ENCODE data around the gene SCAPER.

SCAPER gene

GRCh38 chr15:76345880-76346668 lies 559.1 kb downstream of the SCAPER start:
- H3K9ac ChIP-seq (ENCODE audit: low read depth, low read length) = no peak overlapping the region
- peaks cover 95% of the 10 kb centered on the region for H3K27me3 ChIP-seq (ENCODE audit: control insufficient read depth, insufficient read depth, low read length)
- H3K4me3 ChIP-seq (ENCODE audit: low read depth, low read length) = peak overlapping the region; percentile 73
- no peak overlapping the region for H3K27ac ChIP-seq (ENCODE audit: low read depth, low read length)
- H3K9me3 ChIP-seq (ENCODE audit: control insufficient read depth, insufficient read depth, low read length) = no peaks in the 10 kb centered on the region
- H3K4me1 ChIP-seq (ENCODE audit: control insufficient read depth, insufficient read depth, low read length) = peaks cover 16% of the 10 kb centered on the region
- H3K36me3 ChIP-seq (ENCODE audit: control insufficient read depth, insufficient read depth, low read length) = no peaks in the 10 kb centered on the region

- Histone ChIP-seq H3K27me3 (ENCODE audit: control insufficient read depth, insufficient read depth, low read length) (peaks cover 99% of the 10 kb centered on the region), H3K9me3 (ENCODE audit: control insufficient read depth, insufficient read depth, low read length) (no peaks in the 10 kb centered on the region), H3K4me1 (ENCODE audit: control insufficient read depth, insufficient read depth, low read length) (peaks cover 17% of the 10 kb centered on the region), H3K9ac (ENCODE audit: low read depth, low read length) (no peak overlapping the region), H3K27ac (ENCODE audit: low read depth, low read length) (no peak overlapping the region), H3K4me3 (ENCODE audit: low read depth, low read length) (peak overlapping the region; percentile 73), H3K36me3 (ENCODE audit: control insufficient read depth, insufficient read depth, low read length) (no peaks in the 10 kb centered on the region)
Observed at GRCh38 chr15:76345583-76345879, 559.6 kb downstream of the SCAPER start.

GRCh38 chr15:76344893-76345582 lies 560.1 kb downstream of the SCAPER start:
- Histone ChIP-seq H3K27me3 (ENCODE audit: control insufficient read depth, insufficient read depth, low read length) (peaks cover 100% of the 10 kb centered on the region), H3K4me3 (ENCODE audit: low read depth, low read length) (peak overlapping the region; percentile 73; the same call in 1 of the 2 replicates), H3K4me1 (ENCODE audit: control insufficient read depth, insufficient read depth, low read length) (peaks cover 22% of the 10 kb centered on the region), H3K36me3 (ENCODE audit: control insufficient read depth, insufficient read depth, low read length) (no peaks in the 10 kb centered on the region), H3K27ac (ENCODE audit: low read depth, low read length) (no peak overlapping the region), H3K9ac (ENCODE audit: low read depth, low read length) (no peak overlapping the region), H3K9me3 (ENCODE audit: control insufficient read depth, insufficient read depth, low read length) (no peaks in the 10 kb centered on the region)

- Histone ChIP-seq H3K27me3 (ENCODE audit: control insufficient read depth, insufficient read depth, low read length) (peaks cover 100% of the 10 kb centered on the region), H3K27ac (ENCODE audit: low read depth, low read length) (no peak overlapping the region), H3K36me3 (ENCODE audit: control insufficient read depth, insufficient read depth, low read length) (no peaks in the 10 kb centered on the region), H3K4me3 (ENCODE audit: low read depth, low read length) (no peak overlapping the region; the same call in 1 of the 2 replicates), H3K4me1 (ENCODE audit: control insufficient read depth, insufficient read depth, low read length) (peaks cover 25% of the 10 kb centered on the region), H3K9ac (ENCODE audit: low read depth, low read length) (no peak overlapping the region), H3K9me3 (ENCODE audit: control insufficient read depth, insufficient read depth, low read length) (no peaks in the 10 kb centered on the region)
Observed at GRCh38 chr15:76343313-76343996, 561.7 kb downstream of the SCAPER start.

GRCh38 chr15:76342382-76343201 lies 562.5 kb downstream of the SCAPER start:
- Histone ChIP-seq H3K4me1 (ENCODE audit: control insufficient read depth, insufficient read depth, low read length) (peaks cover 23% of the 10 kb centered on the region), H3K36me3 (ENCODE audit: control insufficient read depth, insufficient read depth, low read length) (no peaks in the 10 kb centered on the region), H3K9ac (ENCODE audit: low read depth, low read length) (no peak overlapping the region), H3K27ac (ENCODE audit: low read depth, low read length) (no peak overlapping the region), H3K9me3 (ENCODE audit: control insufficient read depth, insufficient read depth, low read length) (no peaks in the 10 kb centered on the region), H3K27me3 (ENCODE audit: control insufficient read depth, insufficient read depth, low read length) (peaks cover 100% of the 10 kb centered on the region), H3K4me3 (ENCODE audit: low read depth, low read length) (peak overlapping the region; percentile 24; the same call in 1 of the 2 replicates)

- no peak overlapping the region for H3K9ac ChIP-seq (ENCODE audit: low read depth, low read length)
- peaks cover 100% of the 10 kb centered on the region for H3K27me3 ChIP-seq (ENCODE audit: control insufficient read depth, insufficient read depth, low read length)
- no peak overlapping the region for H3K27ac ChIP-seq (ENCODE audit: low read depth, low read length)
- H3K4me1 ChIP-seq (ENCODE audit: control insufficient read depth, insufficient read depth, low read length) = peaks cover 22% of the 10 kb centered on the region
- H3K9me3 ChIP-seq (ENCODE audit: control insufficient read depth, insufficient read depth, low read length) = no peaks in the 10 kb centered on the region
- H3K4me3 ChIP-seq (ENCODE audit: low read depth, low read length) = no peak overlapping the region
- no peaks in the 10 kb centered on the region for H3K36me3 ChIP-seq (ENCODE audit: control insufficient read depth, insufficient read depth, low read length)
Observed at GRCh38 chr15:76342058-76342381, 563.1 kb downstream of the SCAPER start.

- no peak overlapping the region for H3K27ac ChIP-seq (ENCODE audit: low read depth, low read length)
- H3K36me3 ChIP-seq (ENCODE audit: control insufficient read depth, insufficient read depth, low read length) = no peaks in the 10 kb centered on the region
- no peak overlapping the region for H3K9ac ChIP-seq (ENCODE audit: low read depth, low read length)
- peak overlapping the region; percentile 55 for H3K4me3 ChIP-seq (ENCODE audit: low read depth, low read length)
- H3K9me3 ChIP-seq (ENCODE audit: control insufficient read depth, insufficient read depth, low read length) = no peaks in the 10 kb centered on the region
- peaks cover 100% of the 10 kb centered on the region for H3K27me3 ChIP-seq (ENCODE audit: control insufficient read depth, insufficient read depth, low read length)
- H3K4me1 ChIP-seq (ENCODE audit: control insufficient read depth, insufficient read depth, low read length) = peaks cover 18% of the 10 kb centered on the region
Observed at GRCh38 chr15:76341366-76342057, 563.6 kb downstream of the SCAPER start.

- Histone ChIP-seq H3K9ac (ENCODE audit: low read depth, low read length) (no peak overlapping the region), H3K4me1 (ENCODE audit: control insufficient read depth, insufficient read depth, low read length) (peaks cover 17% of the 10 kb centered on the region), H3K4me3 (ENCODE audit: low read depth, low read length) (peak overlapping the region; percentile 55), H3K36me3 (ENCODE audit: control insufficient read depth, insufficient read depth, low read length) (no peaks in the 10 kb centered on the region), H3K27me3 (ENCODE audit: control insufficient read depth, insufficient read depth, low read length) (peaks cover 97% of the 10 kb centered on the region), H3K9me3 (ENCODE audit: control insufficient read depth, insufficient read depth, low read length) (no peaks in the 10 kb centered on the region), H3K27ac (ENCODE audit: low read depth, low read length) (no peak overlapping the region)
Observed at GRCh38 chr15:76340803-76341365, 564.3 kb downstream of the SCAPER start.

- H3K4me1 ChIP-seq (ENCODE audit: control insufficient read depth, insufficient read depth, low read length) = peaks cover 22% of the 10 kb centered on the region
- no peaks in the 10 kb centered on the region for H3K9me3 ChIP-seq (ENCODE audit: control insufficient read depth, insufficient read depth, low read length)
- H3K4me3 ChIP-seq (ENCODE audit: low read depth, low read length) = peak overlapping the region; percentile 55
- H3K36me3 ChIP-seq (ENCODE audit: control insufficient read depth, insufficient read depth, low read length) = no peaks in the 10 kb centered on the region
- no peak overlapping the region for H3K27ac ChIP-seq (ENCODE audit: low read depth, low read length)
- no peak overlapping the region for H3K9ac ChIP-seq (ENCODE audit: low read depth, low read length)
- H3K27me3 ChIP-seq (ENCODE audit: control insufficient read depth, insufficient read depth, low read length) = peaks cover 97% of the 10 kb centered on the region
Observed at GRCh38 chr15:76340198-76340802, 564.8 kb downstream of the SCAPER start.

Measured in HUES48 (cell line).